Loucy (cell line): Measurements from ENCODE around the gene SLC9A9.

Experiments
- H2AFZ ChIP-seq: fragments of 200-600 bp; sonication (generic); 2 replicates; pipeline ENCODE4 v1.6.0; 2016; ENCODE audit warnings: antibody characterized with exemption, mild to moderate bottlenecking, low read length, moderate library complexity
- H3F3A ChIP-seq: fragments of 200-600 bp; 2 replicates; pipeline ENCODE4 v1.6.0; 2016; ENCODE audit warnings: antibody characterized with exemption, low read depth, mild to moderate bottlenecking
- H3K27me3 ChIP-seq: fragments of 200-600 bp; sonication (generic); 2 replicates; pipeline ENCODE4 v1.6.1; 2014; ENCODE audit warnings: low read length, mild to moderate bottlenecking; ENCODE audit not compliant: insufficient read depth, poor library complexity, severe bottlenecking
- H3K36me3 ChIP-seq: fragments of 200-600 bp; sonication (generic); 2 replicates; pipeline ENCODE4 v1.6.1; 2016; ENCODE audit warnings: low read length; ENCODE audit not compliant: insufficient read depth
- H3K4me1 ChIP-seq: fragments of 200-600 bp; sonication (generic); 2 replicates; pipeline ENCODE4 v1.5.1; 2014; ENCODE audit warnings: low read length, mild to moderate bottlenecking; ENCODE audit not compliant: insufficient read depth, poor library complexity, severe bottlenecking
- H3K4me2 ChIP-seq: fragments of 200-600 bp; sonication (generic); 2 replicates; pipeline ENCODE4 v1.6.0; 2014; ENCODE audit warnings: antibody characterized with exemption, low read length, low read depth, mild to moderate bottlenecking; ENCODE audit not compliant: poor library complexity, severe bottlenecking
- H3K4me3 ChIP-seq: fragments of 200-600 bp; sonication (generic); 2 replicates; pipeline ENCODE4 v1.5.1; 2014; ENCODE audit warnings: low read length, mild to moderate bottlenecking, mixed read lengths; ENCODE audit not compliant: poor library complexity, severe bottlenecking
- H3K79me2 ChIP-seq: fragments of 200-600 bp; sonication (generic); 2 replicates; pipeline ENCODE4 v1.6.1; 2014; ENCODE audit warnings: low read length; ENCODE audit not compliant: insufficient read depth
- H3K9ac ChIP-seq: fragments of 200-600 bp; sonication (generic); 2 replicates; pipeline ENCODE4 v1.6.0; 2014; ENCODE audit warnings: mild to moderate bottlenecking, low read depth, low read length, moderate library complexity; ENCODE audit not compliant: poor library complexity, severe bottlenecking
- H3K9me2 ChIP-seq: fragments of 200-600 bp; sonication (generic); replicated peaks from 2 replicates; pipeline ENCODE4 v1.6.1; 2016; ENCODE audit warnings: low read depth, low read length, mixed read lengths
- H3K9me3 ChIP-seq: fragments of 200-600 bp; sonication (generic); 2 replicates; pipeline ENCODE4 v1.6.1; 2014; ENCODE audit warnings: mild to moderate bottlenecking, antibody characterized with exemption, low read length, low read depth; ENCODE audit not compliant: insufficient read depth
- H4K20me1 ChIP-seq: fragments of 200-600 bp; sonication (generic); 2 replicates; pipeline ENCODE4 v1.6.0; 2014; ENCODE audit warnings: antibody characterized with exemption, low read length, mild to moderate bottlenecking; ENCODE audit not compliant: insufficient read depth, poor library complexity, severe bottlenecking
- CTCF ChIP-seq: fragments of 200-600 bp; sonication (generic); conservative IDR thresholded peaks from 2 replicates; pipeline ENCODE4 v1.5.1; 2014; ENCODE audit warnings: mild to moderate bottlenecking, antibody characterized with exemption, low read length
- EZH2phosphoT487 ChIP-seq: fragments of 200-600 bp; IDR thresholded peaks from 2 replicates; pipeline ENCODE4 v1.6.1; 2018; ENCODE audit warnings: antibody characterized with exemption, mild to moderate bottlenecking, moderate library complexity, borderline replicate concordance

Gene SLC9A9

DNA sequence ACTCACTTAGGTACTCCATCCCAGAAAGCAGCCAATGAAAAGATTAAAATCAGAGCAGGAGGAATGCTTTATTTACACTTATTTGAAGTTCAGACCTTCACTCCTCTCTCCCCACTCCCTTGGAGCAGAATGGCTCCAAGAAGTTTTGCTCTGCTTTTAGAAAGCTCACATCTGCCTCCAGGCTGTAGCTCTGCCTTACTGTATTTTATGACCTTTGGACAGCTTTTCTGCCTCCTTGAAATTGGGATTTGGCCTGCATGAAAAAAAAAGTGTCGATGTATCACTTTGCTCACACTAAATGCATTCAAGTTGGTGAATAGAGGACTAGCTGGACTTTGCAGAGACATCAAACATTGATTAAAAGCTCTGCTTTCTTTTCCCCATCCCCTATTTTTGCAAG, 95.3 kb downstream of the SLC9A9 start:
- H3K27me3 ChIP-seq: no peaks in the 10 kb centered on the region
- no peak for TF ChIP-seq EZH2phosphoT487
- TF ChIP-seq CTCF: no peak
- H3K36me3 ChIP-seq: no peaks in the 10 kb centered on the region
- H3K4me1 ChIP-seq: peaks cover 6% of the 10 kb centered on the region
- H3F3A ChIP-seq: no peaks in the 10 kb centered on the region
- H3K4me2 ChIP-seq: no peak overlapping the region
- no peaks in the 10 kb centered on the region for H4K20me1 ChIP-seq
- H3K4me3 ChIP-seq: no peak overlapping the region
- H3K9me2 ChIP-seq: no peaks in the 10 kb centered on the region
- no peaks in the 10 kb centered on the region for H3K9me3 ChIP-seq
- no peak overlapping the region for H3K9ac ChIP-seq
- no peak overlapping the region for H2AFZ ChIP-seq
- H3K79me2 ChIP-seq: no peaks in the 10 kb centered on the region

GRCh38 chr3:143751643-143752178, 96.6 kb downstream of the SLC9A9 start:
- no peak overlapping the region for H3K4me3 ChIP-seq
- H3K4me1 ChIP-seq: peaks cover 6% of the 10 kb centered on the region
- no peaks in the 10 kb centered on the region for H3K79me2 ChIP-seq
- no peaks in the 10 kb centered on the region for H3K27me3 ChIP-seq
- H3K4me2 ChIP-seq: no peak overlapping the region
- peak overlapping the region; percentile 78 for H2AFZ ChIP-seq
- no peaks in the 10 kb centered on the region for H3K9me2 ChIP-seq
- H3F3A ChIP-seq: no peaks in the 10 kb centered on the region
- no peak for TF ChIP-seq CTCF
- no peak for TF ChIP-seq EZH2phosphoT487
- H3K9ac ChIP-seq: no peak overlapping the region
- H4K20me1 ChIP-seq: no peaks in the 10 kb centered on the region
- H3K36me3 ChIP-seq: no peaks in the 10 kb centered on the region
- H3K9me3 ChIP-seq: no peaks in the 10 kb centered on the region

- TF ChIP-seq EZH2phosphoT487: no peak
- no peak for TF ChIP-seq CTCF
- no peaks in the 10 kb centered on the region for H4K20me1 ChIP-seq
- H3K4me2 ChIP-seq: no peak overlapping the region
These were observed 97.4 kb downstream of the SLC9A9 start for GRCh38 chr3:143750841-143751240.

More at GRCh38 chr3:143750841-143751240, 97.4 kb downstream of the SLC9A9 start:
- Histone ChIP-seq H3K9me2 (no peaks in the 10 kb centered on the region), H3K27me3 (no peaks in the 10 kb centered on the region), H3K4me1 (peaks cover 6% of the 10 kb centered on the region), H2AFZ (no peak overlapping the region), H3K4me3 (no peak overlapping the region), H3K36me3 (no peaks in the 10 kb centered on the region), H3K79me2 (no peaks in the 10 kb centered on the region), H3K9ac (no peak overlapping the region), H3K9me3 (no peaks in the 10 kb centered on the region), H3F3A (no peaks in the 10 kb centered on the region)
